Stomach (tissue), 4 donors: ENCODE data around the gene INTS1.

Experiments used
- CTCF ChIP-seq, 7 experiments: fragments of 450-650 bp in 4 of 7; fragments of 200-600 bp in 3 of 7; sonication (generic) in 3 of 7; IDR thresholded peaks; one replicate each; pipeline ENCODE4 v1.5.1; 2016 to 2019; ENCODE audit warnings: antibody characterized with exemption in 7 of 7, control low read depth in 2 of 7, mild to moderate bottlenecking in 1 of 7
- EP300 ChIP-seq: sonication (generic); formaldehyde crosslinking; IDR thresholded peaks from one replicate; pipeline ENCODE4 v1.6.1; 2017; ENCODE audit warnings: antibody characterized with exemption
- POLR2A ChIP-seq, 4 donors: fragments of 450-650 bp; IDR thresholded peaks; one replicate each; pipeline ENCODE4 v1.6.1; 2016; ENCODE audit warnings: antibody characterized with exemption in 4 of 4, control low read depth in 2 of 4, mild to moderate bottlenecking in 1 of 4, moderate library complexity in 1 of 4

- TF ChIP-seq CTCF (IDR thresholded peaks at IDR 0.05) (no peak), POLR2A (IDR thresholded peaks at IDR 0.05) (no peak), EP300 (no peak)
These were observed 35.1 kb upstream of the INTS1 start for GRCh38 chr7:1539181-1539881.
